Activated naive CD4-positive, alpha-beta T cell treated with anti-CD3 and anti-CD28 coated beads, Interleukin-2, amount 50 U/mL, for 72 hours (primary cell): ENCODE data around the gene TREH. TPM values are rescaled to one million over a fixed set of nuclear protein-coding genes. Genes with fewer than 3 reads are reported as not detected.

Source experiments
- total RNA-seq, 2 donors: library from RNA; stranded (reverse); gene quantifications; one replicate each; pipeline ENCODE4 v1.2.3, GENCODE V29; 2022

Gene TREH
- total RNA-seq, 2 donors from 2014 or later, result not detected

Other genes with a start within 250 kb of the TREH start
- gene KMT2A, start 243.2 kb downstream of the TREH start, total RNA-seq, result 10 to 100 TPM; 71.4 to 99.3 TPM
- gene TTC36, start 152.2 kb downstream of the TREH start, total RNA-seq, result under 1 TPM; 0.52 to 0.93 TPM
- 10 to 100 TPM in 1 of 2 donors, 1 to 10 TPM in 1; 9.4 to 20.5 TPM for gene TMEM25, start 148.5 kb downstream of the TREH start, total RNA-seq
- 10 to 100 TPM in 1 of 2 donors, 1 to 10 TPM in 1; 8.1 to 14.4 TPM for gene IFT46, start 113.7 kb downstream of the TREH start, total RNA-seq
- gene ARCN1, start 107.2 kb downstream of the TREH start, total RNA-seq, result 100 to 1,000 TPM; 134 to 180 TPM
- 1 to 10 TPM; 5.1 to 5.7 TPM for gene PHLDB1, start 72.0 kb downstream of the TREH start, total RNA-seq
- 100 to 1,000 TPM; 180 to 239 TPM for gene DDX6, start 111.5 kb upstream of the TREH start, total RNA-seq
- 10 to 100 TPM in 1 of 2 donors, 1 to 10 TPM in 1; 9.3 to 25.9 TPM for gene CXCR5, start 204.2 kb upstream of the TREH start, total RNA-seq
- 10 to 100 TPM; 46.6 to 57.4 TPM for gene BCL9L, start 246.3 kb upstream of the TREH start, total RNA-seq